Subcutaneous abdominal adipose tissue (tissue), 5 donors: ENCODE measurements around the gene JAKMIP3.
A peak's percentile ranks its signal among the peaks of the same experiment; 100 is the strongest.

Experiments used
- H3K27ac ChIP-seq: one replicate; pipeline ENCODE4 v1.7.0; 2013; ENCODE audit warnings: low read depth, mild to moderate bottlenecking, inconsistent platforms, low read length, moderate library complexity
- H3K27me3 ChIP-seq, 5 donors: one replicate each; pipeline ENCODE4 v1.7.0; 2013; ENCODE audit warnings: low read length in 5 of 5, inconsistent platforms in 1 of 5; ENCODE audit not compliant: control insufficient read depth in 5 of 5, insufficient read depth in 4 of 5
- H3K36me3 ChIP-seq, 5 donors: one replicate each; pipeline ENCODE4 v1.7.0; 2013; ENCODE audit warnings: low read length in 5 of 5; ENCODE audit not compliant: control insufficient read depth in 5 of 5, insufficient read depth in 5 of 5
- H3K4me1 ChIP-seq, 5 donors: one replicate each; pipeline ENCODE4 v1.7.0; 2013; ENCODE audit warnings: low read length in 5 of 5, mild to moderate bottlenecking in 3 of 5, moderate library complexity in 1 of 5; ENCODE audit not compliant: control insufficient read depth in 5 of 5, insufficient read depth in 5 of 5
- H3K4me3 ChIP-seq, 5 donors: one replicate each; pipeline ENCODE4 v1.7.0; 2013; ENCODE audit warnings: low read length in 5 of 5, low read depth in 1 of 5
- H3K9ac ChIP-seq, 5 donors: one replicate each; pipeline ENCODE4 v1.7.0; 2013; ENCODE audit warnings: low read length in 5 of 5, mild to moderate bottlenecking in 4 of 5, moderate library complexity in 3 of 5
- H3K9me3 ChIP-seq, 5 donors: one replicate each; pipeline ENCODE4 v1.7.0; 2013; ENCODE audit warnings: low read length in 5 of 5; ENCODE audit not compliant: control insufficient read depth in 5 of 5
- donor health status: healthy.
- donor health status: healthy.
- donor health status: healthy.
- donor health status: healthy.
- donor health status: healthy.

Gene JAKMIP3

DNA sequence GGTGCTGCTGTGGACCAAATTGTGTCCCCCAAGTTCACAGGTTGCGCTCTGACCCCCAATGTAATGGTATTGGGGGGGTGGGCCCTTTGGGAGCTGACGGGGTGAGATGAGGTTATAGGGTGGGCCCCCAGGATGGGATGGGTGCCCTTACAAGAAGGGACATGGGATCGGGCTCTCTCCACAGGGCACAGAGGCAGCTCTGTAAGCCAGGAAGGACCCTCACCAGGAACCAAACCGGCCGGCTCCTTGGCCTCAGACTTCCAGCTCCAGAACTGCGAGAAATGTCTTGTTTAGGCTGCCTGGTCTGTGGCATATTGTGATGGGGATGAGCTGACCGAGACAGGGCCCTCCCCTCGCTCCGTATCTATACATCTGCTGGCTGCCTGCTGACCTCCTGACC is 25.7 kb upstream of the JAKMIP3 start:
- H3K9ac ChIP-seq, result no peak overlapping the region
- no peaks in the 10 kb centered on the region for H3K36me3 ChIP-seq
- no peaks in the 10 kb centered on the region for H3K9me3 ChIP-seq
- H3K27ac ChIP-seq, result no peak overlapping the region
- H3K27me3 ChIP-seq, result peaks cover 7 to 65% (median 43%) of the 10 kb centered on the region in 5 donors
- H3K4me1 ChIP-seq, result peaks cover 0 to 14% (median 13%) of the 10 kb centered on the region in 5 donors
- H3K4me3 ChIP-seq, result no peak overlapping the region

DNA sequence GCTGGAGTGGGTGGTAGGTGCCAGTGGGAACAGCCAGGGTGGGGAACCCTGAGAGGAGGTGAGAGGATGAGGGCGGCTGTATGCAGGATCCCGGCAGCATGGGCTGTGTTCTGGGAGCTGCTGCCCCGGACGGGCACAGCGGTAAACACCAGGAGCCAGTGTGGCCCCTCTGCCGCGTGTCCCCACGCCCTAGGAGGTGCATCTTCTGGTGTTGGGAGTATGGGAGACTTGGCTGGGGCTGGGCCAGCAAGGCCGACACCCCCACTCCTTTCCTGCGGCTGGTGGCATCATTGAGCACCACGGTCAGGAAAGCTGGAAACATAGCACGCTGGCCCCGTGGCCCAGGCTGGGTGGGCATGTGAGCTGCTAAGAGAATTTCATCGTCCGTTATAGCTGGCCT is 24.4 kb upstream of the JAKMIP3 start:
- H3K27me3 ChIP-seq, result peaks cover 7 to 56% (median 37%) of the 10 kb centered on the region in 5 donors
- peaks cover 0 to 9% (median 8%) of the 10 kb centered on the region in 5 donors for H3K4me1 ChIP-seq
- H3K4me3 ChIP-seq, result no peak overlapping the region
- H3K9me3 ChIP-seq, result no peaks in the 10 kb centered on the region
- H3K27ac ChIP-seq, result no peak overlapping the region
- H3K36me3 ChIP-seq, result no peaks in the 10 kb centered on the region
- H3K9ac ChIP-seq, result no peak overlapping the region

DNA sequence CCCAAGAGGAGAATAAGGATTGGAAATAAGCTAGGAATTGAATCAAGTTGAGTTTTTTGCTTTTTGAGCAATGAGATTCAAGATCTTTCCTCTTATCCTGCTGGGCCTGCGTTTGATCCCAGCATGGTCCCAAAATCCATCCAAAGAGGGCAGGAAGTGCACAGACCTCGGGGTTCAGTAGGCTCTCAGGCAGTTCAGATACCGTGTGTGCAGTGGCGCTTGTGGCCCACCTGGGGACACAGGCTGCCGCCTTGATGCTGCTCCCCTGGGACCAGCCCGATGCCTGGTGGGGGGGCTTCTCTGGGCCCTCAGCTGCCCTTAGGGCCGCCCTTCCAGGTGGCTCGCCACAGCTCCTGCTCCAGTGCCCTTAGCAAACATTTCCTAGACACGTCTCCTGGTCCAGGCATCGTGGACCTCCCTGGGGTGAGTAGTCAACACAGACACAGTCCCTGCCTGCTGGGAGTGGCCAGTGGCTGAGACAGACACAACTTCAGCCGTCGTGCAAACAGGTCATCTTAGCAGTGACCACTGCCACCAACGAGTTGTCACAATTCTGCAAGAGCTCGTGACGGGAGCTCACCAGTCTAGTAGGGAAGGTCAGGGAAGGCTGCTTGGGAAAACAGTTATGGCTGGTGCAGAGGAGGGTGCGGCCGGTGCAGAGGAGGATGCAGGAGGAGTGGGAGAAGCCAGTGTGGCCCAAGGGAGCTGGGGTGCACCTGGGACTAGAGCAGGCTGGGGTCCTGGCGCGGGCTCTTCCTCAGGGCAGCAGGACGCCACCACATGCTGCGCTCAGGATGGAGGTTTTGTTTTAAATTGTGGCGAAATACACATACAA is 21.7 kb upstream of the JAKMIP3 start:
- Histone ChIP-seq H3K9ac (no peak overlapping the region), H3K4me3 (no peak overlapping the region), H3K27me3 (peaks cover 7 to 37% (median 26%) of the 10 kb centered on the region in 5 donors), H3K4me1 (no peaks in the 10 kb centered on the region), H3K27ac (no peak overlapping the region), H3K9me3 (peaks cover 0 to 1% (median 0%) of the 10 kb centered on the region in 5 donors), H3K36me3 (no peaks in the 10 kb centered on the region)

DNA sequence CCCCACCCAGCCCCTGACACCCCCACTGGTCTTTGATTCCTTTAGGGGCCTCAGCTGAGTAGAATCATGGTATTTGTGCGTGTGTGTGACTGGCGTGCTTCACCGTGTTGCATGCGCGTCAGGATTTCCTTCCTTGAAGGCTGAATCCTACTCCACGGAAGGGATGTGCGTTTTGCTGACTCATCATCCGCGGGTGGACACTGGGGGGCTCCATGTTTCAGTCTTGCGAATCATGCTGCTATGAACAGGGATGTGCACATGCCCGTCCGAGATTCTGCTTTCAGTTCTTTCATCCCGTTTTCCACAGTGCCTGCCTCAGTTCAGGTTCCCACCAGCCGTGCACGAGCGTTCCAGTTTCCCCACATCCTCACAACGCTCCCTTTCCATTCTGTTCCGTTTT is 20.9 kb upstream of the JAKMIP3 start:
- Histone ChIP-seq H3K36me3 (no peaks in the 10 kb centered on the region), H3K27ac (no peak overlapping the region), H3K4me3 (no peak overlapping the region), H3K27me3 (peaks cover 7 to 34% (median 26%) of the 10 kb centered on the region in 5 donors), H3K9me3 (peaks cover 0 to 2% (median 0%) of the 10 kb centered on the region in 5 donors), H3K4me1 (no peaks in the 10 kb centered on the region), H3K9ac (no peak overlapping the region)

DNA sequence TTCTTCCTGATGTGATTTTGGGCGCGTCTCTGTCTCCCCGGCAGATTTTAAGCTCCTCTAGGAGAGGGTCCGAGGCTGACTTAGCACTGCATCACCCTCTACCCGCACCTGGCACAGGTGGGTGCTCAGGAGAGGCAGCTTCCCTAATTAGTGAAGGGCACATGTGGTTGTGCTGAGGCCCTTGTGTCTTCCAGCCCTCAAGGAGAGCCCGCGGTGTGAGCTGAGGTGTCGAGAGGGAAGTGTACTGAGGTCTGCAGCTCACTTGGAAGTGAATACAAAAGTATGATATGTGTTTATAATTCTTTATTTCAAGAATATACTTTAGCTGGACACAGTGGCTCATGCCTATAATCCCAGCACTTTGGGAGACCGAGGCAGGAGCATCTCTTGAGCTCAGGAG is 20.4 kb upstream of the JAKMIP3 start:
- no peak overlapping the region for H3K4me3 ChIP-seq
- no peak overlapping the region for H3K9ac ChIP-seq
- H3K4me1 ChIP-seq, result no peaks in the 10 kb centered on the region
- H3K27ac ChIP-seq, result no peak overlapping the region
- peaks cover 0 to 2% (median 0%) of the 10 kb centered on the region in 5 donors for H3K9me3 ChIP-seq
- H3K36me3 ChIP-seq, result no peaks in the 10 kb centered on the region
- peaks cover 9 to 33% (median 26%) of the 10 kb centered on the region in 5 donors for H3K27me3 ChIP-seq

DNA sequence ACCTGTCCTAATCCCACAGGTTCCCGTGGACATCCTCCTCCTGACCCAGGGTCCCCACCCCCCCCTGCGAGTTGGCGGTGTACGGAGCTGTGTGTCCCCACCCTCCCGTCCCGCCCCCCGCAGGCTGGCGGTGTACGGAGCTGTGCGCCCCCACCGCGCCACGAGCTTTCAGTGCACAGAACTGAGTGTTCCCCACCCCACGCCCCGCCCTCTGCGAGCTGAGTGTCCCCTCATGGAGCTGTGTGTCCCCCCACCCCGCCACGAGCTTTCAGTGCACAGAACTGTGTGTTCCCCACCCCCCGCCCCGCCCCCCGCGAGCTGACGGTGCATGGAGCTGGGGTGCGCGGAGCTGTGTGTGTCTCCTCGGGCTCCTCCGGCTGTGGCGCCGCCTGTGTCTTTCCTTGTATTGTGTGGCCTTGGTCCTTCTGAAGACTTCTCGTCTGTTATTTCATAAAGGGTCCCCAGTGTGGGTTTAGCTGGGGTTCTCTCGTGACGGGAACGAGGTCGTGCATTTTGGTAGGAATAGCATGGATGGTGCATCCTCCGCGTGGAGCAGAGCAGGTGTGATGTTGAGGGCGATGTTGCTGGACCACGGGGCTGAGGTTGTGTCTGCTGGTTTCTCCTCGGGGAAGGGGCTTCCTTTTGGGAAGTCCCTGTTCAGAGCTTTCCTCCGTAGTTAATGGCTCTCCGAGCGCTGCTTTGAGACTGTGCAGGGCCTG is 18.0 kb upstream of the JAKMIP3 start:
- H3K36me3 ChIP-seq, result no peaks in the 10 kb centered on the region
- no peaks in the 10 kb centered on the region for H3K4me1 ChIP-seq
- peaks cover 9 to 29% (median 18%) of the 10 kb centered on the region in 5 donors for H3K27me3 ChIP-seq
- H3K9ac ChIP-seq, result no peak overlapping the region
- H3K4me3 ChIP-seq, result no peak overlapping the region
- H3K9me3 ChIP-seq, result peaks cover 6 to 19% (median 14%) of the 10 kb centered on the region in 5 donors
- no peak overlapping the region for H3K27ac ChIP-seq

DNA sequence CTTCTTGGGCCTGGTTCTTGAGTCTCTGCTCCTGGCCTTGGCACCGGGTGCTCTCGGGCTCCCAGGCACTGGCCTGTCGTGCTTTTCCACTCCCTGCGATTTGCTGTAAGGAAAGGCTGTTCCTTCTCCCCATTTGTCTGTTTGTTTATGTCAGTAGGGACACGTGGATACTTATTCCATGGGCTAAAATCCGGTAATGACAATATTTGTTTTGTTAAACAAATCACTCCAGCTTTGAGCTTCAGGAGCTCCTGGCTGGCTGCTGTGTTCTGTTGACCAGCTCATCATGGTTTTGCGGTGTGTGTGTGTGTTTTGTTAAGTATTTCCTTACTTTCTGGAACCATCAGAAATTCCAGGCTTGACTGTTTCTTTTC is 17.5 kb upstream of the JAKMIP3 start:
- H3K36me3 ChIP-seq, result no peaks in the 10 kb centered on the region
- peaks cover 11 to 23% (median 19%) of the 10 kb centered on the region in 5 donors for H3K9me3 ChIP-seq
- no peaks in the 10 kb centered on the region for H3K4me1 ChIP-seq
- no peak overlapping the region for H3K4me3 ChIP-seq
- no peak overlapping the region for H3K27ac ChIP-seq
- H3K27me3 ChIP-seq, result peaks cover 9 to 24% (median 16%) of the 10 kb centered on the region in 5 donors
- H3K9ac ChIP-seq, result no peak overlapping the region

DNA sequence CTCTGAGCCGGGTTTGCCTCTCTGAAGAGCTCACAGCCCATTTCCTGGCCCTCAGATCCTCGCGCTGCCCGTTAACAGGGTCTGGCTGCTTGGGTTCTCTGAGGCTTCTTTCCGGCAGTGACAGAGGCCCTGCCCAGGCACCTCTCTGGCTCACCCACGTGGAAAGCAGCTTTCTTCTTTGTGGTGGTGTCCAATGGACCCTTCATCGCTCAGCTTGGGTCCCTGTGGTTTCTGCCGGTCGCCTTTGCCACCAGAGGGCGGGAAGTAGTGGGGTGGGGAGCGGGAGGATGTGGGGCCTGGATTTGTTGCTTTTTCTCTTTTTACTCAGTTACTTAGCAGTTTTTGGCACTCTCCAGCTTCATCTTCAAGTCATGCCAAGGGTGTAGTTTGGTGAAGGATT is 15.6 kb upstream of the JAKMIP3 start:
- Histone ChIP-seq H3K9me3 (peaks cover 12 to 28% (median 21%) of the 10 kb centered on the region in 5 donors), H3K4me3 (no peak overlapping the region), H3K27me3 (peaks cover 0 to 5% (median 2%) of the 10 kb centered on the region in 5 donors), H3K36me3 (no peaks in the 10 kb centered on the region), H3K27ac (no peak overlapping the region), H3K9ac (no peak overlapping the region), H3K4me1 (no peaks in the 10 kb centered on the region)

DNA sequence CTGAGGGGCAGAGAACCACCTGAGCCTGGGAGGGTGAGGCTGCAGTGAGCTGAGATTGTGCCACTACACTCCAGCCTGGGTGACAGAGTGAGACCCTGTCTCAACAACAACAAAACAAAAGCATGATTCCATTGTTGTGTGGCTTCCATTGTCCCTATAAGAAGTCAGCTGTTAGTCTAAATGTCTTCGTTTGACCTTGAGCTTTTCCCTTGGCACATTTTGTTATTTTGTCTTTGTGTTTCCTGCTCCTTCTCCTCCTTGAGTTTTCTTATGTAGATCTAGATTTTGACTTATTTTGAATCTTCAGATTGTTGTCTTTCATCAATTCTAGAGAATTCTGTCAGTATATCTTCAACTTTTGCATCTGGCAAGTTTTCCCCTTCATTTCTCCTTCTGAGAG is 13.6 kb upstream of the JAKMIP3 start:
- Histone ChIP-seq H3K9me3 (peaks cover 12 to 28% (median 21%) of the 10 kb centered on the region in 5 donors), H3K4me1 (no peaks in the 10 kb centered on the region), H3K4me3 (peak overlapping the region in 1 of 5 donors; percentile 3), H3K27ac (no peak overlapping the region), H3K27me3 (peaks cover 0 to 17% (median 3%) of the 10 kb centered on the region in 5 donors), H3K36me3 (no peaks in the 10 kb centered on the region), H3K9ac (no peak overlapping the region)

DNA sequence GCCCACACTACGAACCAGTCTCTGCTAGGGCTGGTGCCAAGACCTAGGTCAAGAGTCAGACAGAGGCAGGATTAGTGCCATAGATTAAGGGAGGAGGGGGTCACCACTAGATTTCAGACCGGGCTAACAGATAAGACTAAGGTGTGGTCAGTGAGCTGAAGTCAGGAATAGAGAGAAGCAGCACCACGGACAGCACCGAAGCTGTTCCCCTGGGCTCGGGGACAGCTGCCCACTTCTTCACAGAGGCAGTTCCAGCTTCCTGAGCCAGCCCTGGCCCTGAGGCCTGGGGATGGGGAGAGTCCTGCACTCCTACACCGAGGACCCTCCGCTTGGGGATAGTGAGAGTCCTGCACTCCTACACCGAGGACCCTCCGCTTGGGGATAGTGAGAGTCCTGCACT is 11.2 kb upstream of the JAKMIP3 start:
- H3K27ac ChIP-seq, result no peak overlapping the region
- no peak overlapping the region for H3K9ac ChIP-seq
- no peak overlapping the region for H3K4me3 ChIP-seq
- peaks cover 0 to 2% (median 0%) of the 10 kb centered on the region in 5 donors for H3K4me1 ChIP-seq
- peaks cover 12 to 28% (median 21%) of the 10 kb centered on the region in 5 donors for H3K9me3 ChIP-seq
- peaks cover 0 to 30% (median 6%) of the 10 kb centered on the region in 5 donors for H3K27me3 ChIP-seq
- no peaks in the 10 kb centered on the region for H3K36me3 ChIP-seq
